Measurements from ENCODE around the gene BCO2.

- TF ChIP-seq CTCF (IDR thresholded peaks at IDR 0.05; ENCODE audit: poor library complexity), result no peak
- no peak for TF ChIP-seq EZH2 (IDR thresholded peaks at IDR 0.05; ENCODE audit: borderline replicate concordance)
- TF ChIP-seq EZH2phosphoT487 (IDR thresholded peaks at IDR 0.05; ENCODE audit: low read depth, severe bottlenecking, unreplicated experiment), result no peak
Observed at GRCh38 chr11:112229746-112230433, 54.6 kb downstream of the BCO2 start.
